ENCODE results near the gene IP6K2.

The IP6K2 gene

DNA sequence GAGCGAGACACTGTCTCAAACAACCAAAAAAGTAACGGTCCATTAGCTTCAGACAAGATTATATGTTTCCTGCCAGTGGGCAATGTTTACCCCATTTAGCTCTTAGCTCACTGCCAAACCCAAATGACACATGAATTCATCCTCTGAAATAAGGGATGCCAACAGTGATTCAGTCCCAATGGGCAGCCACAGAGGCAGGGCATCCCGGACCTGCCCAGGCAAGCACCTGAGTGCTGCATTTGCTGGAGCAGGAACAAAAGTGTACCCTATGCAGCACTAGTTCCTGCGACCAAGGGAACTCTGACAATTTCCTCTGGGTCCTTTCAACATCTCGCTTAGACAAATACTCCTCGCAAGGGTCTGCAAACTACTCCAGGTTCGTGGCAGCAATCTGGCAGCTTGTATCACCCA is 8.0 kb downstream of the IP6K2 start:
- no peaks in the 10 kb centered on the region for H3K27me3 ChIP-seq (ENCODE audit: control insufficient read depth, insufficient read depth, low read length)
- H3K4me1 ChIP-seq: peaks cover 12% of the 10 kb centered on the region
- H3K27ac ChIP-seq: peak overlapping the region; percentile 3
- H3K9me3 ChIP-seq (ENCODE audit: control insufficient read depth, low read length): no peaks in the 10 kb centered on the region
- H3K9ac ChIP-seq: no peak overlapping the region
- no peak overlapping the region for H3K4me3 ChIP-seq (ENCODE audit: low read depth, low read length)
- TF ChIP-seq, protein P1, sequence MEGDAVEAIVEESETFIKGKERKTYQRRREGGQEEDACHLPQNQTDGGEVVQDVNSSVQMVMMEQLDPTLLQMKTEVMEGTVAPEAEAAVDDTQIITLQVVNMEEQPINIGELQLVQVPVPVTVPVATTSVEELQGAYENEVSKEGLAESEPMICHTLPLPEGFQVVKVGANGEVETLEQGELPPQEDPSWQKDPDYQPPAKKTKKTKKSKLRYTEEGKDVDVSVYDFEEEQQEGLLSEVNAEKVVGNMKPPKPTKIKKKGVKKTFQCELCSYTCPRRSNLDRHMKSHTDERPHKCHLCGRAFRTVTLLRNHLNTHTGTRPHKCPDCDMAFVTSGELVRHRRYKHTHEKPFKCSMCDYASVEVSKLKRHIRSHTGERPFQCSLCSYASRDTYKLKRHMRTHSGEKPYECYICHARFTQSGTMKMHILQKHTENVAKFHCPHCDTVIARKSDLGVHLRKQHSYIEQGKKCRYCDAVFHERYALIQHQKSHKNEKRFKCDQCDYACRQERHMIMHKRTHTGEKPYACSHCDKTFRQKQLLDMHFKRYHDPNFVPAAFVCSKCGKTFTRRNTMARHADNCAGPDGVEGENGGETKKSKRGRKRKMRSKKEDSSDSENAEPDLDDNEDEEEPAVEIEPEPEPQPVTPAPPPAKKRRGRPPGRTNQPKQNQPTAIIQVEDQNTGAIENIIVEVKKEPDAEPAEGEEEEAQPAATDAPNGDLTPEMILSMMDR (IDR thresholded peaks at IDR 0.05): no peak
- H2AFZ ChIP-seq: no peak overlapping the region
- H3K4me2 ChIP-seq (ENCODE audit: low read length): no peak overlapping the region
- no peaks in the 10 kb centered on the region for H3K36me3 ChIP-seq (ENCODE audit: control insufficient read depth, insufficient read depth, low read length)
- H3K79me2 ChIP-seq: peaks cover 91% of the 10 kb centered on the region

- Histone ChIP-seq H3K36me3 (ENCODE audit: control insufficient read depth, insufficient read depth, low read length) (no peaks in the 10 kb centered on the region), H3K4me2 (ENCODE audit: low read length) (no peak overlapping the region), H2AFZ (no peak overlapping the region), H3K27ac (peak overlapping the region; percentile 3), H3K9me3 (ENCODE audit: control insufficient read depth, low read length) (no peaks in the 10 kb centered on the region), H3K79me2 (peaks cover 89% of the 10 kb centered on the region), H3K9ac (no peak overlapping the region), H3K4me1 (peaks cover 13% of the 10 kb centered on the region), H3K4me3 (ENCODE audit: low read depth, low read length) (no peak overlapping the region), H3K27me3 (ENCODE audit: control insufficient read depth, insufficient read depth, low read length) (no peaks in the 10 kb centered on the region)
- TF ChIP-seq, protein P1 (IDR thresholded peaks at IDR 0.05): no peak
Measured at GRCh38 chr3:48708481-48708889, 8.5 kb downstream of the IP6K2 start.

DNA sequence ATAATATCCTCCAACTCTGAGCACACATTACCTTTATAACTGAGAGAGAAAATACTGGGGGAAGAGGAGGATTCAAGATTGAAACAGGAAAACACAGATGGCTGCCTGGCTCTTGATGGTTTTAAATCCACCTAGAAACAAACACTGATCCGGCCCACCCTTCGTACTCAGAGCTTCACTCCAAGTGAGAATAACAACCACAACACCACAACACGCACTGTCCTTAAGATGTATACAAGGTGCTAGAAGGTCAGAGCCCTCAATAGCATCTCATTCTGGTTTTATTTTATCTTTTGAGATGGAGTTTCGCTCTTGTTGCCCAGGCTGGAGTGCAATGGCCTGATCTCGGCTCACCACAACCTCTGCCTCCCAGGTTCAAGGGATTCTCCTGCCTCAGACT is 9.9 kb downstream of the IP6K2 start:
- Histone ChIP-seq H3K36me3 (ENCODE audit: control insufficient read depth, insufficient read depth, low read length) (no peaks in the 10 kb centered on the region), H3K27me3 (ENCODE audit: control insufficient read depth, insufficient read depth, low read length) (no peaks in the 10 kb centered on the region), H3K79me2 (peaks cover 85% of the 10 kb centered on the region), H3K9ac (no peak overlapping the region), H3K4me2 (ENCODE audit: low read length) (no peak overlapping the region), H3K4me1 (peaks cover 13% of the 10 kb centered on the region), H3K9me3 (ENCODE audit: control insufficient read depth, low read length) (no peaks in the 10 kb centered on the region), H3K27ac (no peak overlapping the region), H2AFZ (no peak overlapping the region), H3K4me3 (ENCODE audit: low read depth, low read length) (no peak overlapping the region)
- TF ChIP-seq, protein P1 (IDR thresholded peaks at IDR 0.05): no peak

GRCh38 chr3:48702320-48702920 is 14.6 kb downstream of the IP6K2 start:
- no peaks in the 10 kb centered on the region for H3K27me3 ChIP-seq (ENCODE audit: control insufficient read depth, insufficient read depth, low read length)
- H3K4me1 ChIP-seq: peaks cover 3% of the 10 kb centered on the region
- H3K9me3 ChIP-seq (ENCODE audit: control insufficient read depth, low read length): no peaks in the 10 kb centered on the region
- no peaks in the 10 kb centered on the region for H3K36me3 ChIP-seq (ENCODE audit: control insufficient read depth, insufficient read depth, low read length)
- H3K4me3 ChIP-seq (ENCODE audit: low read depth, low read length): no peak overlapping the region
- no peak overlapping the region for H3K9ac ChIP-seq
- no peak overlapping the region for H2AFZ ChIP-seq
- H3K4me2 ChIP-seq (ENCODE audit: low read length): no peak overlapping the region
- H3K79me2 ChIP-seq: peaks cover 75% of the 10 kb centered on the region
- no peak overlapping the region for H3K27ac ChIP-seq
- TF ChIP-seq, protein P1 (IDR thresholded peaks at IDR 0.05): no peak

DNA sequence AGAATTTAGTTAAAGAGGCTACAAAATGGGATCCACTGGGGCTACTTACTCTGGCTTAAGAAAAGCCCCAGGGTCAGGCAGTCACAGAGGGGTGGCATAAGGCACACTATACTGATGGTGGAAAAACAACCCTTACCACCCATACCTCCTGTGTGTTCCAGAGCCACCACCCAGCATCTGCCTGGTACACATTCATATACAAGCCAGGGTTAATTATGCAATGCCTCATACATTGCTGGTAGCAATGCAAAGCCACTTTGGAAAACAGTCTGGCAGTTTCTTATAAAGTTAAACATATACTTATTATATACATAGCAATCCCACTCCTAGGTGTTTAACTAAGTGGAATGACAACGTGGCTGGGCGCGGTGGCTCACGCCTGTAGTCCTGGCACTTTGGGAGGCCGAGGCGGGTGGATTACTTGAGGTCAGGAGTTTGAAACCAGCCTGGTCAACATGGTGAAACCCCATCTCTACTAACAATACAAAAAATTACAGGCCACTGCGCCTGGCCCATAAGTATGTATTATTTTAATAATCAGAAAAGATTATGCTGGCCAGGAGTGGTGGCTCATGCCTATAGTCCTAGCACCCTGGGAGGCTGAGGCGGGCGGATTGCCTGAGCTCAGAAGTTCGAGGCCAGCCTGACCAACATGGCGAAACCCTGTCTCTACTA is 16.2 kb downstream of the IP6K2 start:
- no peaks in the 10 kb centered on the region for H3K9me3 ChIP-seq (ENCODE audit: control insufficient read depth, low read length)
- peaks cover 65% of the 10 kb centered on the region for H3K79me2 ChIP-seq
- no peak overlapping the region for H3K4me3 ChIP-seq (ENCODE audit: low read depth, low read length)
- no peak overlapping the region for H3K4me2 ChIP-seq (ENCODE audit: low read length)
- no peaks in the 10 kb centered on the region for H3K36me3 ChIP-seq (ENCODE audit: control insufficient read depth, insufficient read depth, low read length)
- H3K27me3 ChIP-seq (ENCODE audit: control insufficient read depth, insufficient read depth, low read length): no peaks in the 10 kb centered on the region
- peaks cover 3% of the 10 kb centered on the region for H3K4me1 ChIP-seq
- TF ChIP-seq, protein P1 (IDR thresholded peaks at IDR 0.05): no peak
- H3K9ac ChIP-seq: no peak overlapping the region
- H3K27ac ChIP-seq: no peak overlapping the region
- no peak overlapping the region for H2AFZ ChIP-seq

Measured in parathyroid adenoma (tissue), 2 donors.